ENCODE results near the gene IL5. TPM values are rescaled to one million over a fixed set of nuclear protein-coding genes. Genes with fewer than 3 reads are reported as not detected.
"Not testable (repeated sequence)": the region's sequence is repeated elsewhere in the genome, so short reads cannot be mapped to it uniquely, and the experiment has no call there.

The IL5 gene
- total RNA-seq, 1 donor from 2014 or later, result not detected

- Histone ChIP-seq H3K27ac (peak within 1 kb of the TSS; percentile 93), H3K27me3 (no peaks in the 10 kb centered on the region), H3K9me3 (no peaks in the 10 kb centered on the region), H3K4me3 (peak within 1 kb of the TSS; percentile 94), H3K36me3 (peaks cover 19% of the 10 kb centered on the region), H3K4me1 (peaks cover 14% of the 10 kb centered on the region)
- DNase-seq, result peak; percentile 98
- peak; percentile 100 for ATAC-seq
- TF ChIP-seq, protein P1, sequence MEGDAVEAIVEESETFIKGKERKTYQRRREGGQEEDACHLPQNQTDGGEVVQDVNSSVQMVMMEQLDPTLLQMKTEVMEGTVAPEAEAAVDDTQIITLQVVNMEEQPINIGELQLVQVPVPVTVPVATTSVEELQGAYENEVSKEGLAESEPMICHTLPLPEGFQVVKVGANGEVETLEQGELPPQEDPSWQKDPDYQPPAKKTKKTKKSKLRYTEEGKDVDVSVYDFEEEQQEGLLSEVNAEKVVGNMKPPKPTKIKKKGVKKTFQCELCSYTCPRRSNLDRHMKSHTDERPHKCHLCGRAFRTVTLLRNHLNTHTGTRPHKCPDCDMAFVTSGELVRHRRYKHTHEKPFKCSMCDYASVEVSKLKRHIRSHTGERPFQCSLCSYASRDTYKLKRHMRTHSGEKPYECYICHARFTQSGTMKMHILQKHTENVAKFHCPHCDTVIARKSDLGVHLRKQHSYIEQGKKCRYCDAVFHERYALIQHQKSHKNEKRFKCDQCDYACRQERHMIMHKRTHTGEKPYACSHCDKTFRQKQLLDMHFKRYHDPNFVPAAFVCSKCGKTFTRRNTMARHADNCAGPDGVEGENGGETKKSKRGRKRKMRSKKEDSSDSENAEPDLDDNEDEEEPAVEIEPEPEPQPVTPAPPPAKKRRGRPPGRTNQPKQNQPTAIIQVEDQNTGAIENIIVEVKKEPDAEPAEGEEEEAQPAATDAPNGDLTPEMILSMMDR (IDR thresholded peaks at IDR 0.05), result no peak
- intact Hi-C loops (cut with DNase I), result no loop called here
These were observed 13.6 kb upstream of the IL5 start, which contains the start of gene RAD50 for GRCh38 chr5:132556763-132557477. TSS of gene RAD50 (plus strand) at chr5:132556977. CDS start at chr5:132557325, 348 bp downstream.

DNA sequence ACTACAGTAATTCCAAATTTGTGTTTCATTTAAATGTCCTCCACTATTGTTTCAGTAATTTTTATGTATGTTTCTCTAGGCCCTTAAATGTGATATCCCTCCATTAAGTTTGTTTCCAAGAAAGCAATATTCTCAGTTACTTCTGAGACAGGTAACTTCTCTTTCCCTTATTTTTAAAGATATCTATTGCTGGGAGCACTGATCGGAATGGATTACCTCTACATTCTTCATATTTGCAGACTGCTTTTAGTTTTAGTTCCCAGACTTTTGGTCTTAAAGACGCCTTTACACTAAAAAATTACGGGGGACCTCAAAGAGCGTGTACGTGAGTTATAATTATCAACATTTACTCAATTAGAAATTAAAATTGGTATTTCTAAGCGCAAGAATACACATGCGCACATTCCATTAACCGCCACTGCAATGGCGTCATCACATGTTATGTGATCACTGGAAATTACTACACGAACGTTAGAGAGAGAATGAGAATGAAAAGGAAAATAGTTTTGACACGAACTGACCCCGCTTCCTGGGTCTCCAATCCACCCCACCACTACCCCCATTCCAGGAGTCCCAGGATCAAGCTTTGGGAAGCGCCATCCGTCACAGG lies 12.9 kb upstream of the IL5 start:
- Histone ChIP-seq H3K27ac (peak overlapping the region; percentile 93), H3K9me3 (no peaks in the 10 kb centered on the region), H3K27me3 (no peaks in the 10 kb centered on the region), H3K4me3 (peak overlapping the region; percentile 94), H3K4me1 (peaks cover 14% of the 10 kb centered on the region), H3K36me3 (peaks cover 12% of the 10 kb centered on the region)
- DNase-seq, result no peak
- intact Hi-C loops (cut with DNase I), result no loop called here
- no peak for ATAC-seq
- TF ChIP-seq, protein P1 (IDR thresholded peaks at IDR 0.05), result no peak

DNA sequence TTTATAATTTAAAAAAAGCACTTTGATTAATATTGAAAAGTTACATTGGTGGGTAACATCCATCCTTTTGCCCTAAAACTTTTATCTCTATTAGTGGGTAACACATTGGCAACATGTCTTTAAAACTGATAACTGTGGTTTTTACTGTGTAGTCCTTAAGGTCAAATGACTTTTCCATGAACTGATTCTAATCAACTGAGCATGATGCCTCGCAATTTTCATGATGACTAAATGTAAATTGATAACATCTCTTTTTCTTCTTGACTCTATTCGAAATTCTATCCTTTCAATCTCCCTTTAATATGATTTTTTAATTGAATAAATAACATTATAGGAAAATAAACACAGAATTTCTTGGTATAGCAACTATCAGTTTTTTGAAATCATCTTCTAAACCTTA lies 6.3 kb upstream of the IL5 start:
- Histone ChIP-seq H3K9me3 (no peaks in the 10 kb centered on the region), H3K4me3 (no peak overlapping the region), H3K27me3 (no peaks in the 10 kb centered on the region), H3K36me3 (no peaks in the 10 kb centered on the region), H3K27ac (no peak overlapping the region), H3K4me1 (no peaks in the 10 kb centered on the region)
- intact Hi-C loops (cut with DNase I), result no loop called here
- no peak for ATAC-seq
- TF ChIP-seq, protein P1 (IDR thresholded peaks at IDR 0.05), result no peak
- no peak for DNase-seq

- H3K9me3 ChIP-seq; H3K27ac ChIP-seq; ATAC-seq; DNase-seq; H3K27me3 ChIP-seq; intact Hi-C loops (cut with DNase I); H3K4me3 ChIP-seq; H3K4me1 ChIP-seq; H3K36me3 ChIP-seq: not testable (repeated sequence)
These were observed 5.5 kb upstream of the IL5 start for GRCh38 chr5:132548834-132549233.

GRCh38 chr5:132547269-132547668 lies 3.9 kb upstream of the IL5 start:
- Histone ChIP-seq H3K9me3 (no peaks in the 10 kb centered on the region), H3K4me3 (no peak overlapping the region), H3K27ac (no peak overlapping the region), H3K4me1 (no peaks in the 10 kb centered on the region), H3K27me3 (no peaks in the 10 kb centered on the region), H3K36me3 (no peaks in the 10 kb centered on the region)
- intact Hi-C loops (cut with DNase I), result no loop called here
- TF ChIP-seq, protein P1 (IDR thresholded peaks at IDR 0.05), result no peak
- no peak for ATAC-seq
- no peak for DNase-seq

- TF ChIP-seq, protein P1 (IDR thresholded peaks at IDR 0.05), result no peak
- intact Hi-C loops (cut with DNase I), result no loop called here
- Histone ChIP-seq H3K4me1 (no peaks in the 10 kb centered on the region), H3K27me3 (no peaks in the 10 kb centered on the region), H3K4me3 (no peak overlapping the region), H3K36me3 (no peaks in the 10 kb centered on the region), H3K9me3 (no peaks in the 10 kb centered on the region), H3K27ac (no peak overlapping the region)
- ATAC-seq (no peak), DNase-seq (no peak)
These were observed 2.8 kb upstream of the IL5 start for GRCh38 chr5:132546108-132546507.
